Measurements from ENCODE around the gene TMEM131L.
A peak's percentile ranks its signal among the peaks of the same experiment; 100 is the strongest.
"Not testable (repeated sequence)": the region's sequence is repeated elsewhere in the genome, so short reads cannot be mapped to it uniquely, and the experiment has no call there.

Gene TMEM131L

GRCh38 chr4:153638011-153638410, 171.9 kb downstream of the TMEM131L start:
- no peak for DNase-seq

GRCh38 chr4:153638999-153639398, 172.8 kb downstream of the TMEM131L start:
- no peak for DNase-seq

- DNase-seq, result no peak
These were observed 174.0 kb downstream of the TMEM131L start for GRCh38 chr4:153639833-153640802.

GRCh38 chr4:153641532-153641931, 175.4 kb downstream of the TMEM131L start:
- no peak for DNase-seq

GRCh38 chr4:153643406-153644383, 177.5 kb downstream of the TMEM131L start:
- peak; percentile 47 for DNase-seq

- DNase-seq, result no peak
These were observed 179.0 kb downstream of the TMEM131L start for GRCh38 chr4:153645183-153645582.

GRCh38 chr4:153646261-153646660, 180.1 kb downstream of the TMEM131L start:
- DNase-seq, result no peak

- DNase-seq, result no peak
These were observed 180.8 kb downstream of the TMEM131L start for GRCh38 chr4:153646978-153647377.

- no peak for DNase-seq
These were observed 181.8 kb downstream of the TMEM131L start for GRCh38 chr4:153647975-153648374.

GRCh38 chr4:153649572-153649991, 183.4 kb downstream of the TMEM131L start:
- DNase-seq, result no peak

- DNase-seq, result no peak
These were observed 185.0 kb downstream of the TMEM131L start for GRCh38 chr4:153651116-153651515.

GRCh38 chr4:153651587-153651986, 185.4 kb downstream of the TMEM131L start:
- DNase-seq, result no peak

- DNase-seq, result no peak
These were observed 186.1 kb downstream of the TMEM131L start for GRCh38 chr4:153652051-153652784.

GRCh38 chr4:153655002-153655541, 188.9 kb downstream of the TMEM131L start:
- no peak for DNase-seq

GRCh38 chr4:153655928-153656327, 189.8 kb downstream of the TMEM131L start:
- DNase-seq, result no peak

- DNase-seq, result no peak
These were observed 195.2 kb downstream of the TMEM131L start for GRCh38 chr4:153661215-153661822.

GRCh38 chr4:153661908-153662307, 195.7 kb downstream of the TMEM131L start:
- no peak for DNase-seq

- DNase-seq, result no peak
These were observed 197.5 kb downstream of the TMEM131L start for GRCh38 chr4:153663667-153664066.

GRCh38 chr4:153666505-153666904, 200.3 kb downstream of the TMEM131L start:
- DNase-seq, result not testable (repeated sequence)

GRCh38 chr4:153668647-153669046, 202.5 kb downstream of the TMEM131L start:
- DNase-seq, result no peak

- no peak for DNase-seq
These were observed 203.7 kb downstream of the TMEM131L start for GRCh38 chr4:153669838-153670237.

- DNase-seq, result no peak
These were observed 210.3 kb downstream of the TMEM131L start for GRCh38 chr4:153676486-153676885.
